K562 (cell line): ENCODE results near the gene SLC48A1. TPM values are rescaled to one million over a fixed set of nuclear protein-coding genes. Genes with fewer than 3 reads are reported as not detected.

Experiments used
- CCNT2 ChIP-seq: IDR thresholded peaks from 2 replicates; pipeline ENCODE4 v1.6.1; 2011; ENCODE audit warnings: borderline replicate concordance, low read depth, mild to moderate bottlenecking, moderate library complexity, mixed read lengths, low read length; ENCODE audit not compliant: insufficient read length; ENCODE audit errors: extremely low read depth
- ERF ChIP-seq: fragments of 450-650 bp; formaldehyde crosslinking; IDR thresholded peaks from 2 replicates; pipeline ENCODE4 v1.4.0; 2020; ENCODE audit warnings: mild to moderate bottlenecking, mixed read lengths
- EZH2 ChIP-seq: IDR thresholded peaks from 2 replicates; pipeline ENCODE4 v1.6.1; 2012; ENCODE audit warnings: low read depth, mild to moderate bottlenecking, inconsistent platforms, low read length, borderline replicate concordance
- ILF3 ChIP-seq: fragments of 450-650 bp; IDR thresholded peaks from 2 replicates; pipeline ENCODE4 v1.6.1; 2018; ENCODE audit warnings: antibody characterized with exemption, mild to moderate bottlenecking, moderate library complexity, borderline replicate concordance
- KAT2B ChIP-seq: IDR thresholded peaks from one replicate; pipeline ENCODE4 v1.6.1; 2012; ENCODE audit warnings: low read depth, mild to moderate bottlenecking, control low read depth, inconsistent platforms, low read length, moderate library complexity
- RUNX1 ChIP-seq: sonication (generic); IDR thresholded peaks from 2 replicates; pipeline ENCODE4 v1.6.1; 2016; ENCODE audit warnings: antibody characterized with exemption, low read depth
- TRIM28 ChIP-seq: fragments of 450-650 bp; IDR thresholded peaks from 2 replicates; pipeline ENCODE4 v1.6.1; 2017
- U2AF1 ChIP-seq: fragments of 200-400 bp; formaldehyde crosslinking; optimal IDR thresholded peaks from 2 replicates; pipeline ENCODE3; 2017; ENCODE audit warnings: mild to moderate bottlenecking, low read depth, low read length, moderate library complexity
- polyA plus RNA-seq, 8 experiments: library from polyadenylated mRNA; depleted of rRNA in 4 of 8; stranded (reverse) in 5 of 8; unstranded in 3 of 8; fragments of >200 nt; fragmentation: Nextera tagmentation in 2 of 8; fragmentation: Illumina TruSeq in 1 of 8; extraction: Ambion mirVana in 2 of 8; extraction: Trizol in 1 of 8; gene quantifications; 2 replicates each; pipeline versions ENCODE4 v1.2.1 to v1.2.3, GENCODE V29; 2011 to 2014; ENCODE audit warnings: inconsistent platforms in 1 of 8, missing spikeins in 1 of 8
- total RNA-seq, 7 experiments: library from RNA; depleted of rRNA in 6 of 7; stranded (reverse); fragments of >200 nt in 6 of 7; fragmentation: Illumina TruSeq in 2 of 7; extraction: Trizol in 2 of 7; gene quantifications; 2 replicates each; pipeline versions ENCODE4 v1.2.1 to v1.2.3, GENCODE V29; 2011 to 2021; ENCODE audit warnings: low replicate concordance in 1 of 7
- TF ChIP-seq, protein P1 (sequence below): fragments of 250-450 bp; sonication (Bioruptor Pico); IDR thresholded peaks from 2 replicates; pipeline ENCODE4 v1.5.0; 2020; ENCODE audit warnings: mild to moderate bottlenecking, borderline replicate concordance
- TF ChIP-seq, protein P2 (sequence below), 2 experiments: fragments of 250-450 bp in 1 of 2; fragments of 450-650 bp in 1 of 2; sonication (Bioruptor Pico) in 1 of 2; IDR thresholded peaks; 2 replicates each; pipeline versions ENCODE4 v1.6.1 to v1.8.0; 2016 to 2021; ENCODE audit warnings: mild to moderate bottlenecking in 2 of 2, moderate library complexity in 2 of 2, missing compliant biosample characterization in 1 of 2, missing genetic modification characterization in 1 of 2
- TF ChIP-seq, protein P3 (sequence below), 2 experiments: IDR thresholded peaks; 2 replicates each; pipeline ENCODE4 v1.6.1; 2012; ENCODE audit warnings: improper control_type of control experiment in 2 of 2, low read depth in 2 of 2, low read length in 2 of 2, borderline replicate concordance in 1 of 2
- TF ChIP-seq, protein P4 (sequence below): fragments of 200-800 bp; sonication (Bioruptor generic); IDR thresholded peaks from 2 replicates; pipeline ENCODE4 v1.6.1; 2016; ENCODE audit warnings: missing genetic modification characterization, missing compliant biosample characterization
- TF ChIP-seq, protein P5 (sequence below): sonication (generic); formaldehyde crosslinking; IDR thresholded peaks from 2 replicates; pipeline ENCODE4 v1.8.1; 2023; ENCODE audit warnings: mild to moderate bottlenecking, missing genetic modification reagents

SLC48A1 gene
- total and polyA plus RNA-seq, 9 of the 15 experiments (the other 6 are each of a cell fraction or from before 2014, with no cell fraction given) = 10.7 to 37.5 (median 18.7) TPM

DNA sequence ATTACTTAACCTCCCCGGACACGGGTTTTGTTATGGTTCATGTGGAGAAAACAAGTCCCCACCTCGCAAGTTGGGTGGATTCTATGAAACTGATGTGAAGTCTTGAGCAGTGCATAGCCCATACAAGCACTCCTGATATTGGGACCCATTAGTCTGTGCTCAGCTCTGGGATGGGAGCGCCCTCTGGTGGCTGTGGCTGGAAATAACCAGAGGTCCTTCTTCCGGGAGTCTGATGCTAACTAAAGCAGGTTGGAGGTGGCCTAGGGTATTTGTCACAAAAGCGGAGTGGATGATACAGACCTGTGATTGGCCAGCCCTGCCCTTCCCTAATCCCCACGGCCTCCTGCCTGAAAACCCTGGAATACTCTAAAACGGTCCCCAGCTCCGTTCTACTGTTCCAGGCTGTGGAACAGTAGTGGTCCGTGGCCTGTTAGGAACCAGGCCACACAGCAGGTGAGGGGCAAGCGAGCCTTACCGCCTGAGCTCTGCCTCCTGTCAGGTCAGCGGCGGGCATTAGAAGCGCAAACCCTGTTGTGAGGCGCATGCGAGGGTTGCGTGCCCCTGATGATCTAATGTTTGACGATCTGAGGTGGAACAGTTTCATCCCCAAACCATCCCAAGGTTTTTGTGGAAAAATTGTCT is 6.4 kb downstream of the SLC48A1 start (continued):
- TF ChIP-seq, protein P1, sequence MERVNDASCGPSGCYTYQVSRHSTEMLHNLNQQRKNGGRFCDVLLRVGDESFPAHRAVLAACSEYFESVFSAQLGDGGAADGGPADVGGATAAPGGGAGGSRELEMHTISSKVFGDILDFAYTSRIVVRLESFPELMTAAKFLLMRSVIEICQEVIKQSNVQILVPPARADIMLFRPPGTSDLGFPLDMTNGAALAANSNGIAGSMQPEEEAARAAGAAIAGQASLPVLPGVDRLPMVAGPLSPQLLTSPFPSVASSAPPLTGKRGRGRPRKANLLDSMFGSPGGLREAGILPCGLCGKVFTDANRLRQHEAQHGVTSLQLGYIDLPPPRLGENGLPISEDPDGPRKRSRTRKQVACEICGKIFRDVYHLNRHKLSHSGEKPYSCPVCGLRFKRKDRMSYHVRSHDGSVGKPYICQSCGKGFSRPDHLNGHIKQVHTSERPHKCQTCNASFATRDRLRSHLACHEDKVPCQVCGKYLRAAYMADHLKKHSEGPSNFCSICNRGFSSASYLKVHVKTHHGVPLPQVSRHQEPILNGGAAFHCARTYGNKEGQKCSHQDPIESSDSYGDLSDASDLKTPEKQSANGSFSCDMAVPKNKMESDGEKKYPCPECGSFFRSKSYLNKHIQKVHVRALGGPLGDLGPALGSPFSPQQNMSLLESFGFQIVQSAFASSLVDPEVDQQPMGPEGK (CRISPR knock-in tag) = no peak
- TF ChIP-seq ERF (no peak), ILF3 (no peak), CCNT2 (no peak), RUNX1 (no peak), EZH2 (no peak), KAT2B (no peak), TRIM28 (no peak), U2AF1 (no peak)
- TF ChIP-seq, protein P2, sequence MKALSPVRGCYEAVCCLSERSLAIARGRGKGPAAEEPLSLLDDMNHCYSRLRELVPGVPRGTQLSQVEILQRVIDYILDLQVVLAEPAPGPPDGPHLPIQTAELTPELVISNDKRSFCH (CRISPR knock-in tag; IDR thresholded peaks at IDR 0.05) = no peak
- TF ChIP-seq, protein P2 (tag; IDR thresholded peaks at IDR 0.05) = no peak
- TF ChIP-seq, protein P3, sequence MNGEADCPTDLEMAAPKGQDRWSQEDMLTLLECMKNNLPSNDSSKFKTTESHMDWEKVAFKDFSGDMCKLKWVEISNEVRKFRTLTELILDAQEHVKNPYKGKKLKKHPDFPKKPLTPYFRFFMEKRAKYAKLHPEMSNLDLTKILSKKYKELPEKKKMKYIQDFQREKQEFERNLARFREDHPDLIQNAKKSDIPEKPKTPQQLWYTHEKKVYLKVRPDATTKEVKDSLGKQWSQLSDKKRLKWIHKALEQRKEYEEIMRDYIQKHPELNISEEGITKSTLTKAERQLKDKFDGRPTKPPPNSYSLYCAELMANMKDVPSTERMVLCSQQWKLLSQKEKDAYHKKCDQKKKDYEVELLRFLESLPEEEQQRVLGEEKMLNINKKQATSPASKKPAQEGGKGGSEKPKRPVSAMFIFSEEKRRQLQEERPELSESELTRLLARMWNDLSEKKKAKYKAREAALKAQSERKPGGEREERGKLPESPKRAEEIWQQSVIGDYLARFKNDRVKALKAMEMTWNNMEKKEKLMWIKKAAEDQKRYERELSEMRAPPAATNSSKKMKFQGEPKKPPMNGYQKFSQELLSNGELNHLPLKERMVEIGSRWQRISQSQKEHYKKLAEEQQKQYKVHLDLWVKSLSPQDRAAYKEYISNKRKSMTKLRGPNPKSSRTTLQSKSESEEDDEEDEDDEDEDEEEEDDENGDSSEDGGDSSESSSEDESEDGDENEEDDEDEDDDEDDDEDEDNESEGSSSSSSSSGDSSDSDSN (IDR thresholded peaks at IDR 0.05; ENCODE audit: borderline replicate concordance in 1 of 2, low read depth in 2 of 2, low read length in 2 of 2) = no peak
- TF ChIP-seq, protein P4, sequence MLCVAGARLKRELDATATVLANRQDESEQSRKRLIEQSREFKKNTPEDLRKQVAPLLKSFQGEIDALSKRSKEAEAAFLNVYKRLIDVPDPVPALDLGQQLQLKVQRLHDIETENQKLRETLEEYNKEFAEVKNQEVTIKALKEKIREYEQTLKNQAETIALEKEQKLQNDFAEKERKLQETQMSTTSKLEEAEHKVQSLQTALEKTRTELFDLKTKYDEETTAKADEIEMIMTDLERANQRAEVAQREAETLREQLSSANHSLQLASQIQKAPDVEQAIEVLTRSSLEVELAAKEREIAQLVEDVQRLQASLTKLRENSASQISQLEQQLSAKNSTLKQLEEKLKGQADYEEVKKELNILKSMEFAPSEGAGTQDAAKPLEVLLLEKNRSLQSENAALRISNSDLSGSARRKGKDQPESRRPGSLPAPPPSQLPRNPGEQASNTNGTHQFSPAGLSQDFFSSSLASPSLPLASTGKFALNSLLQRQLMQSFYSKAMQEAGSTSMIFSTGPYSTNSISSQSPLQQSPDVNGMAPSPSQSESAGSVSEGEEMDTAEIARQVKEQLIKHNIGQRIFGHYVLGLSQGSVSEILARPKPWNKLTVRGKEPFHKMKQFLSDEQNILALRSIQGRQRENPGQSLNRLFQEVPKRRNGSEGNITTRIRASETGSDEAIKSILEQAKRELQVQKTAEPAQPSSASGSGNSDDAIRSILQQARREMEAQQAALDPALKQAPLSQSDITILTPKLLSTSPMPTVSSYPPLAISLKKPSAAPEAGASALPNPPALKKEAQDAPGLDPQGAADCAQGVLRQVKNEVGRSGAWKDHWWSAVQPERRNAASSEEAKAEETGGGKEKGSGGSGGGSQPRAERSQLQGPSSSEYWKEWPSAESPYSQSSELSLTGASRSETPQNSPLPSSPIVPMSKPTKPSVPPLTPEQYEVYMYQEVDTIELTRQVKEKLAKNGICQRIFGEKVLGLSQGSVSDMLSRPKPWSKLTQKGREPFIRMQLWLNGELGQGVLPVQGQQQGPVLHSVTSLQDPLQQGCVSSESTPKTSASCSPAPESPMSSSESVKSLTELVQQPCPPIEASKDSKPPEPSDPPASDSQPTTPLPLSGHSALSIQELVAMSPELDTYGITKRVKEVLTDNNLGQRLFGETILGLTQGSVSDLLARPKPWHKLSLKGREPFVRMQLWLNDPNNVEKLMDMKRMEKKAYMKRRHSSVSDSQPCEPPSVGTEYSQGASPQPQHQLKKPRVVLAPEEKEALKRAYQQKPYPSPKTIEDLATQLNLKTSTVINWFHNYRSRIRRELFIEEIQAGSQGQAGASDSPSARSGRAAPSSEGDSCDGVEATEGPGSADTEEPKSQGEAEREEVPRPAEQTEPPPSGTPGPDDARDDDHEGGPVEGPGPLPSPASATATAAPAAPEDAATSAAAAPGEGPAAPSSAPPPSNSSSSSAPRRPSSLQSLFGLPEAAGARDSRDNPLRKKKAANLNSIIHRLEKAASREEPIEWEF (CRISPR knock-in tag) = no peak
- TF ChIP-seq, protein P5, sequence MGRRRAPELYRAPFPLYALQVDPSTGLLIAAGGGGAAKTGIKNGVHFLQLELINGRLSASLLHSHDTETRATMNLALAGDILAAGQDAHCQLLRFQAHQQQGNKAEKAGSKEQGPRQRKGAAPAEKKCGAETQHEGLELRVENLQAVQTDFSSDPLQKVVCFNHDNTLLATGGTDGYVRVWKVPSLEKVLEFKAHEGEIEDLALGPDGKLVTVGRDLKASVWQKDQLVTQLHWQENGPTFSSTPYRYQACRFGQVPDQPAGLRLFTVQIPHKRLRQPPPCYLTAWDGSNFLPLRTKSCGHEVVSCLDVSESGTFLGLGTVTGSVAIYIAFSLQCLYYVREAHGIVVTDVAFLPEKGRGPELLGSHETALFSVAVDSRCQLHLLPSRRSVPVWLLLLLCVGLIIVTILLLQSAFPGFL (CRISPR knock-in tag) = no peak
